ENCODE measurements around the gene USP33. TPM values are rescaled to one million over a fixed set of nuclear protein-coding genes. Genes with fewer than 3 reads are reported as not detected.

The USP33 gene
- total and polyA plus RNA-seq, 2 of the 13 experiments (the other 11 are each of a cell fraction or from before 2014, with no cell fraction given): 32.0 to 49.1 TPM

DNA sequence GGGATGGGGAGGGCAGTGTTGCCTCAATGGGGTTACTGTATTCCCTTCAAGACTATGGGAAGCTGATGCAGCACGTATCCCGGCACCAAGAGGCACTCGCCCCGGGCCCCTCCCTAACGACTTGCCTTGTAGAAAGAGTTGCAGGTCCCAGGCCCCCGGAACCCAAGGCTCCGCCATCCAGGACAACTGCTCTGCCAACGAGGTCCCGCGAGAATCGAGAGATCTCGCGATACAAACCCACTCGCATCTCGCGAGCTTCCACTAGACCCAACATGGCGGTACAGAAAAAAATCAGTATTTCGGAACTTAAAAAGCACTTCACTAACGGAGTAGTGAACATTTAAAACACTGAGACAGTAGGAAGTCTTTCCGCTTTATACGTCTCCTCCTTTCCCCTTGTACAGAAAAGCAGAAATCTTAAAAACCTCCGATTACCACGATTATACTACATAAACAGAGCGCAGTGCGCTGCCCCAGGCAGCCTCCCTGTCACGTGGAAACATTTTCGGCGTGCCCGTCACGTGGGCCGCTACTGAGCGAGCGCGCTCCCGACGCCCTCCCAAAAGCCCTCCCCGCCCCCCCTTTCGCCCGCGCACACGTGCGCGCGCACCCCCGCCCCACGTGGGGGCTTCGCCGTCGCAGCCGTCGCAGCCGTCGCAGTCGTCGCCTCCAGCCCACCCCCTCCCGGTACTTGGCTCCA lies 77.0 kb downstream of the USP33 start, which contains the start of gene ZZZ3 (continued):
- TF ChIP-seq, protein P1, sequence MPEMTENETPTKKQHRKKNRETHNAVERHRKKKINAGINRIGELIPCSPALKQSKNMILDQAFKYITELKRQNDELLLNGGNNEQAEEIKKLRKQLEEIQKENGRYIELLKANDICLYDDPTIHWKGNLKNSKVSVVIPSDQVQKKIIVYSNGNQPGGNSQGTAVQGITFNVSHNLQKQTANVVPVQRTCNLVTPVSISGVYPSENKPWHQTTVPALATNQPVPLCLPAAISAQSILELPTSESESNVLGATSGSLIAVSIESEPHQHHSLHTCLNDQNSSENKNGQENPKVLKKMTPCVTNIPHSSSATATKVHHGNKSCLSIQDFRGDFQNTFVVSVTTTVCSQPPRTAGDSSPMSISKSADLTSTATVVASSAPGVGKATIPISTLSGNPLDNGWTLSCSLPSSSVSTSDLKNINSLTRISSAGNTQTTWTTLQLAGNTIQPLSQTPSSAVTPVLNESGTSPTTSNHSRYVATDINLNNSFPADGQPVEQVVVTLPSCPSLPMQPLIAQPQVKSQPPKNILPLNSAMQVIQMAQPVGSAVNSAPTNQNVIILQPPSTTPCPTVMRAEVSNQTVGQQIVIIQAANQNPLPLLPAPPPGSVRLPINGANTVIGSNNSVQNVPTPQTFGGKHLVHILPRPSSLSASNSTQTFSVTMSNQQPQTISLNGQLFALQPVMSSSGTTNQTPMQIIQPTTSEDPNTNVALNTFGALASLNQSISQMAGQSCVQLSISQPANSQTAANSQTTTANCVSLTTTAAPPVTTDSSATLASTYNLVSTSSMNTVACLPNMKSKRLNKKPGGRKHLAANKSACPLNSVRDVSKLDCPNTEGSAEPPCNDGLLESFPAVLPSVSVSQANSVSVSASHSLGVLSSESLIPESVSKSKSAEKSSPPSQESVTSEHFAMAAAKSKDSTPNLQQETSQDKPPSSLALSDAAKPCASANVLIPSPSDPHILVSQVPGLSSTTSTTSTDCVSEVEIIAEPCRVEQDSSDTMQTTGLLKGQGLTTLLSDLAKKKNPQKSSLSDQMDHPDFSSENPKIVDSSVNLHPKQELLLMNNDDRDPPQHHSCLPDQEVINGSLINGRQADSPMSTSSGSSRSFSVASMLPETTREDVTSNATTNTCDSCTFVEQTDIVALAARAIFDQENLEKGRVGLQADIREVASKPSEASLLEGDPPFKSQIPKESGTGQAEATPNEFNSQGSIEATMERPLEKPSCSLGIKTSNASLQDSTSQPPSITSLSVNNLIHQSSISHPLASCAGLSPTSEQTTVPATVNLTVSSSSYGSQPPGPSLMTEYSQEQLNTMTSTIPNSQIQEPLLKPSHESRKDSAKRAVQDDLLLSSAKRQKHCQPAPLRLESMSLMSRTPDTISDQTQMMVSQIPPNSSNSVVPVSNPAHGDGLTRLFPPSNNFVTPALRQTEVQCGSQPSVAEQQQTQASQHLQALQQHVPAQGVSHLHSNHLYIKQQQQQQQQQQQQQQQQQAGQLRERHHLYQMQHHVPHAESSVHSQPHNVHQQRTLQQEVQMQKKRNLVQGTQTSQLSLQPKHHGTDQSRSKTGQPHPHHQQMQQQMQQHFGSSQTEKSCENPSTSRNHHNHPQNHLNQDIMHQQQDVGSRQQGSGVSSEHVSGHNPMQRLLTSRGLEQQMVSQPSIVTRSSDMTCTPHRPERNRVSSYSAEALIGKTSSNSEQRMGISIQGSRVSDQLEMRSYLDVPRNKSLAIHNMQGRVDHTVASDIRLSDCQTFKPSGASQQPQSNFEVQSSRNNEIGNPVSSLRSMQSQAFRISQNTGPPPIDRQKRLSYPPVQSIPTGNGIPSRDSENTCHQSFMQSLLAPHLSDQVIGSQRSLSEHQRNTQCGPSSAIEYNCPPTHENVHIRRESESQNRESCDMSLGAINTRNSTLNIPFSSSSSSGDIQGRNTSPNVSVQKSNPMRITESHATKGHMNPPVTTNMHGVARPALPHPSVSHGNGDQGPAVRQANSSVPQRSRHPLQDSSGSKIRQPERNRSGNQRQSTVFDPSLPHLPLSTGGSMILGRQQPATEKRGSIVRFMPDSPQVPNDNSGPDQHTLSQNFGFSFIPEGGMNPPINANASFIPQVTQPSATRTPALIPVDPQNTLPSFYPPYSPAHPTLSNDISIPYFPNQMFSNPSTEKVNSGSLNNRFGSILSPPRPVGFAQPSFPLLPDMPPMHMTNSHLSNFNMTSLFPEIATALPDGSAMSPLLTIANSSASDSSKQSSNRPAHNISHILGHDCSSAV (CRISPR knock-in tag; IDR thresholded peaks at IDR 0.05; ENCODE audit: borderline replicate concordance): no peak
- TF ChIP-seq FOXA1 (IDR thresholded peaks at IDR 0.05): no peak
- no peak for TF ChIP-seq FOXA1 (CRISPR knock-in tag; IDR thresholded peaks at IDR 0.05)
- TF ChIP-seq SATB2 (CRISPR knock-in tag; IDR thresholded peaks at IDR 0.05): no peak
- TF ChIP-seq SUZ12 (IDR thresholded peaks at IDR 0.05; ENCODE audit: low read depth, low read length): no peak
- no peak for TF ChIP-seq ZEB1 (IDR thresholded peaks at IDR 0.05; ENCODE audit: insufficient replicate concordance, low read depth)
- no peak; the same call in 1 of the 2 replicates for TF ChIP-seq ZNF674 (CRISPR knock-in tag; IDR thresholded peaks at IDR 0.05; ENCODE audit: low read depth)
- TF ChIP-seq, protein P2, sequence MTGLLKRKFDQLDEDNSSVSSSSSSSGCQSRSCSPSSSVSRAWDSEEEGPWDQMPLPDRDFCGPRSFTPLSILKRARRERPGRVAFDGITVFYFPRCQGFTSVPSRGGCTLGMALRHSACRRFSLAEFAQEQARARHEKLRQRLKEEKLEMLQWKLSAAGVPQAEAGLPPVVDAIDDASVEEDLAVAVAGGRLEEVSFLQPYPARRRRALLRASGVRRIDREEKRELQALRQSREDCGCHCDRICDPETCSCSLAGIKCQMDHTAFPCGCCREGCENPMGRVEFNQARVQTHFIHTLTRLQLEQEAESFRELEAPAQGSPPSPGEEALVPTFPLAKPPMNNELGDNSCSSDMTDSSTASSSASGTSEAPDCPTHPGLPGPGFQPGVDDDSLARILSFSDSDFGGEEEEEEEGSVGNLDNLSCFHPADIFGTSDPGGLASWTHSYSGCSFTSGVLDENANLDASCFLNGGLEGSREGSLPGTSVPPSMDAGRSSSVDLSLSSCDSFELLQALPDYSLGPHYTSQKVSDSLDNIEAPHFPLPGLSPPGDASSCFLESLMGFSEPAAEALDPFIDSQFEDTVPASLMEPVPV (CRISPR knock-in tag; IDR thresholded peaks at IDR 0.05): no peak; the same call in 1 of the 2 replicates
- TF ChIP-seq, protein P3, sequence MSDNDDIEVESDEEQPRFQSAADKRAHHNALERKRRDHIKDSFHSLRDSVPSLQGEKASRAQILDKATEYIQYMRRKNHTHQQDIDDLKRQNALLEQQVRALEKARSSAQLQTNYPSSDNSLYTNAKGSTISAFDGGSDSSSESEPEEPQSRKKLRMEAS (IDR thresholded peaks at IDR 0.05): peak; percentile 82
- TF ChIP-seq BCL6 (CRISPR knock-in tag; IDR thresholded peaks at IDR 0.05): no peak; the same call in 1 of the 2 replicates
- TF ChIP-seq KDM5A (IDR thresholded peaks at IDR 0.05; ENCODE audit: borderline replicate concordance, low read length): peak; percentile 93
- no peak for TF ChIP-seq ZBTB42 (CRISPR knock-in tag; IDR thresholded peaks at IDR 0.05)
- TF ChIP-seq POLR2A (IDR thresholded peaks at IDR 0.05; ENCODE audit: insufficient read depth in 1 of 2, low read depth in 2 of 2, low read length in 2 of 2): peak; percentile 68 to 79; a peak in 3 of 4 replicates
- peak; percentile 89 for TF ChIP-seq TAF1 (CRISPR knock-in tag; IDR thresholded peaks at IDR 0.05)
- TF ChIP-seq ZNF660 (CRISPR knock-in tag; IDR thresholded peaks at IDR 0.05; ENCODE audit: borderline replicate concordance, low read depth): no peak
- TF ChIP-seq, protein P4, sequence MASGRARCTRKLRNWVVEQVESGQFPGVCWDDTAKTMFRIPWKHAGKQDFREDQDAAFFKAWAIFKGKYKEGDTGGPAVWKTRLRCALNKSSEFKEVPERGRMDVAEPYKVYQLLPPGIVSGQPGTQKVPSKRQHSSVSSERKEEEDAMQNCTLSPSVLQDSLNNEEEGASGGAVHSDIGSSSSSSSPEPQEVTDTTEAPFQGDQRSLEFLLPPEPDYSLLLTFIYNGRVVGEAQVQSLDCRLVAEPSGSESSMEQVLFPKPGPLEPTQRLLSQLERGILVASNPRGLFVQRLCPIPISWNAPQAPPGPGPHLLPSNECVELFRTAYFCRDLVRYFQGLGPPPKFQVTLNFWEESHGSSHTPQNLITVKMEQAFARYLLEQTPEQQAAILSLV (CRISPR knock-in tag; IDR thresholded peaks at IDR 0.05; ENCODE audit: borderline replicate concordance): peak; percentile 32; the same call in 1 of the 2 replicates
- no peak for TF ChIP-seq ZNF775 (CRISPR knock-in tag; IDR thresholded peaks at IDR 0.05; ENCODE audit: borderline replicate concordance)
- no peak; the same call in 1 of the 2 replicates for TF ChIP-seq IRX3 (CRISPR knock-in tag; IDR thresholded peaks at IDR 0.05; ENCODE audit: borderline replicate concordance, low read depth)
- TF ChIP-seq ZNF468 (CRISPR knock-in tag; IDR thresholded peaks at IDR 0.05): no peak
- 0 out of 2 replicates have a peak, but pooled peaks have one; percentile 16 for TF ChIP-seq ZNF354B (CRISPR knock-in tag; IDR thresholded peaks at IDR 0.05)
